NCI-H128 (cell line): ENCODE results near the gene KANSL2.

Experiments used
- DNase-seq: peaks from one replicate; lab custom pipeline; 2025; ENCODE audit not compliant: unreplicated experiment; lab: John Stamatoyannopoulos, UW

KANSL2 gene

DNA sequence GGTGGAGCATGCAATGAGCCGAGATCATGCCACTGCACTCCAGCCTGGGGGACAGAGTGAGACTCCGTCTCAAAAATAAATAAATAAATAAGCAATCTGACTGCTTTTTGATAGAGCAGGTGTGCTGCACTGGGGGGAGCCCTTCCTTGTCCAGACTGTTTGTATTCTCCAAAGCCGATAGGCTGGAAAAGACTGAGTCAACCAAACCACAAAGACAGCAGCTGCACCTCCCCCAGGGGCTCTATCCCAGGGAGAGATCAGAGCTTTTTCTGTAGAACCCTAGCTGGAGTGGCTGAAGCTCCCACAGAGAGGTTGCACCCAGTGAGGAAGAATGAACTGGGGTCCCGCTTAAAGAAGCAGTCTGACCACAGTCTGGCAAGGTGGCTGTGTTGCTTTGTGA, 66.4 kb downstream of the KANSL2 start:
- DNase-seq = no peak

- DNase-seq = no peak
Observed at GRCh38 chr12:48613321-48613720, 68.7 kb downstream of the KANSL2 start.
